Measurements from ENCODE around the gene SKIDA1. TPM values are rescaled to one million over a fixed set of nuclear protein-coding genes. Genes with fewer than 3 reads are reported as not detected.

Gene SKIDA1
- total RNA-seq, 3 donors from 2014 or later: 0.03 to 2.4 (median 0.34) TPM

DNA sequence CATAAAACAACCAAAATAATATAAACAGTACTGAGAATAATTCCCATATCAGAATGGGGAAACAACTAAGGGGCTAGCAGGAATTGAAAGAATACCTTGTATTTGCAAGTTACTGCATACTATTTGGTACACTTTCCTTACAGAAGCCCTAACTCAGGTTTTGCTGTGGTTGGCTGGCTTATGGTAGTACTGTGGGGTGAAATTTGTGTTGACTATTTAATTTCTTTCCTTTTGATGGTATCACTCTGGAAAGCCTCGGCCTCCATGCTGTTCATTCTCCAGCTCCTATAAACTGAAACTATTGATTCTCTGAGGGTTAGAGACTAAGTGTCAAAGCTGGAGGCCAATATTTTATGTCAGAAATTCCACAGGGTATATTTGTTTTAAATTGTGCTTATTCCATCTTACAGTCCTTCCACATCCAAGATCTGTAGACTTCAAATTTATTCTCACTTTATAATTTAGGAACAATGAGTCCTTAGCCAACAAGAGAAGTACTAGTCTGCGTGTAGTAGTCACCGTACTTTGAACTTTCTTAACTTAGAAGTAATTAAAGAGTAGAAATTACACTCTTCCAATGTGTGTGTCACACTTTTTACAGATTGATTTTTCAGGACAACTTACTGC, 13.4 kb downstream of the SKIDA1 start:
- TF ChIP-seq, protein P1, sequence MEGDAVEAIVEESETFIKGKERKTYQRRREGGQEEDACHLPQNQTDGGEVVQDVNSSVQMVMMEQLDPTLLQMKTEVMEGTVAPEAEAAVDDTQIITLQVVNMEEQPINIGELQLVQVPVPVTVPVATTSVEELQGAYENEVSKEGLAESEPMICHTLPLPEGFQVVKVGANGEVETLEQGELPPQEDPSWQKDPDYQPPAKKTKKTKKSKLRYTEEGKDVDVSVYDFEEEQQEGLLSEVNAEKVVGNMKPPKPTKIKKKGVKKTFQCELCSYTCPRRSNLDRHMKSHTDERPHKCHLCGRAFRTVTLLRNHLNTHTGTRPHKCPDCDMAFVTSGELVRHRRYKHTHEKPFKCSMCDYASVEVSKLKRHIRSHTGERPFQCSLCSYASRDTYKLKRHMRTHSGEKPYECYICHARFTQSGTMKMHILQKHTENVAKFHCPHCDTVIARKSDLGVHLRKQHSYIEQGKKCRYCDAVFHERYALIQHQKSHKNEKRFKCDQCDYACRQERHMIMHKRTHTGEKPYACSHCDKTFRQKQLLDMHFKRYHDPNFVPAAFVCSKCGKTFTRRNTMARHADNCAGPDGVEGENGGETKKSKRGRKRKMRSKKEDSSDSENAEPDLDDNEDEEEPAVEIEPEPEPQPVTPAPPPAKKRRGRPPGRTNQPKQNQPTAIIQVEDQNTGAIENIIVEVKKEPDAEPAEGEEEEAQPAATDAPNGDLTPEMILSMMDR (IDR thresholded peaks at IDR 0.05): no peak
- Histone ChIP-seq H3K4me1 (ENCODE audit: low read depth) (peaks cover 10% of the 10 kb centered on the region), H3K4me3 (no peak overlapping the region), H3K9me3 (no peaks in the 10 kb centered on the region), H3K36me3 (ENCODE audit: low read depth) (no peaks in the 10 kb centered on the region)
- intact Hi-C loops (cut with DNase I, micrococcal nuclease): no loop called here
- peak; percentile 39 for ATAC-seq
- no peak for DNase-seq

DNA sequence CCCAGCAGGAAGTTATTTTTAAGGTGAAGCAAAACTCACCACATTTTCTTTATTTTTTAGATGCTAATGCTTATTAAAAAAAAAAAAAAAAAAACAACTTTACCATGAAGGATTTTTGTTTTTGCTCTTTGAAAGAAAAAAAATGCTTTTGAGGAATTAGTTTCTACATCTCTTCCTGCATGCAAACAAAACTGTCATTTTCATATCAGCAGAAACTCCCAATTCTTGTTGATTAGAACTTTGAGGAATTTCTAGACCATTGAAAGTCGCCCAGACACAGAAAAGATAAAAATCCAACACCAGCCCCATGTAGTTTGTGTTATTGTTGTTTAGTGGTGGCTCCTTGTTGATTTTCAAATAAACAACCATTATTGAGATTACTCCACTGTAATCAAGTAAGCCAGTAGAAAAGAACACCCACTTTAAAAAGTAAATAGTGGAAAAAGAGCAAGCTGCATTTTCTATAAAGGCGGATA, 14.3 kb downstream of the SKIDA1 start:
- DNase-seq: no peak
- Histone ChIP-seq H3K4me3 (no peak overlapping the region), H3K36me3 (ENCODE audit: low read depth) (no peaks in the 10 kb centered on the region), H3K4me1 (ENCODE audit: low read depth) (peaks cover 7% of the 10 kb centered on the region), H3K9me3 (no peaks in the 10 kb centered on the region)
- TF ChIP-seq, protein P1 (IDR thresholded peaks at IDR 0.05): no peak
- no peak for ATAC-seq
- intact Hi-C loops (cut with DNase I, micrococcal nuclease): no loop called here

- TF ChIP-seq, protein P1 (IDR thresholded peaks at IDR 0.05): no peak
- ATAC-seq (no peak), DNase-seq (no peak)
- no peak overlapping the region for H3K4me3 ChIP-seq
- intact Hi-C loops (cut with DNase I, micrococcal nuclease): no loop called here
- H3K4me1 ChIP-seq (ENCODE audit: low read depth): peaks cover 5% of the 10 kb centered on the region
- no peaks in the 10 kb centered on the region for H3K9me3 ChIP-seq
- no peaks in the 10 kb centered on the region for H3K36me3 ChIP-seq (ENCODE audit: low read depth)
These were observed 15.0 kb downstream of the SKIDA1 start for GRCh38 chr10:21510241-21511094.

GRCh38 chr10:21509341-21510240, 15.9 kb downstream of the SKIDA1 start:
- Histone ChIP-seq H3K4me1 (ENCODE audit: low read depth) (peaks cover 5% of the 10 kb centered on the region), H3K4me3 (no peak overlapping the region), H3K36me3 (ENCODE audit: low read depth) (no peaks in the 10 kb centered on the region), H3K9me3 (no peaks in the 10 kb centered on the region)
- ATAC-seq: no peak
- intact Hi-C loops (cut with DNase I, micrococcal nuclease): no loop called here
- TF ChIP-seq, protein P1 (IDR thresholded peaks at IDR 0.05): no peak
- no peak for DNase-seq

DNA sequence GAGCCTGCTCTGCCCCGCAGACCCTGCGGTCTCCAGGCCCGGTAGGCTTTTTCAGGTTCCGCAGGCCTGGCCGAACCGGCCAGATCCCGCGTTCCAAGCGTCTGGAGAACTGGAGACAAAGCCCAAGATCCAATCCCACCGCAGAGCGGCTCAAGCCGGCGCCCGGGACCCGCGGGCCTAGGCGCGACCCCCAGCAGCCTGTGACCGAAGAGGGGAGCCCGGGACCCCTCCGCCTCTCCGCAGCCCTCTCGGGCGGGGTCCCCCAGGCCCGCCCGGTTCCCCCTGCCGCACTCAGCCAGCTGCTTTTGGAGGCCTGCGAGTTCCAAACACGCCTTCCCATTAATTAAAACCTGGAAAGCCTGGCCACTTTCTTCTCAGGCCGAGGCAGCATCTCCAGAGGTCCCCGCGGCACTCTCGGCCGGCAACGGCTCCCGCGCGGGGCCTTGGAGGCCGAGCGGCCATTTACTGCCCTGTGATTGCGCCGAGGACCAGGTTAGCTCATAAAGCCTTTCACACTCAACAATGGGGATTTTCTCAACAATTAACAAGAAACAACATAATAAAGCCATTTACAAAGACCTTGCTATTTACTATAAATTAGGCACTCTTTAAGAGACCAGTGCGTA, 16.7 kb downstream of the SKIDA1 start:
- DNase-seq (no peak), ATAC-seq (no peak)
- Histone ChIP-seq H3K4me1 (ENCODE audit: low read depth) (peaks cover 5% of the 10 kb centered on the region), H3K36me3 (ENCODE audit: low read depth) (no peaks in the 10 kb centered on the region), H3K9me3 (no peaks in the 10 kb centered on the region), H3K4me3 (no peak overlapping the region)
- TF ChIP-seq, protein P1 (IDR thresholded peaks at IDR 0.05): no peak
- intact Hi-C loops (cut with DNase I, micrococcal nuclease): no loop called here

All from mucosa of descending colon (tissue), 3 donors.